Measurements from ENCODE around the gene LMBRD1. TPM values are rescaled to one million over a fixed set of nuclear protein-coding genes. Genes with fewer than 3 reads are reported as not detected.

The LMBRD1 gene
- total RNA-seq, 1 experiment from 2014 or later = 16.4 TPM

DNA sequence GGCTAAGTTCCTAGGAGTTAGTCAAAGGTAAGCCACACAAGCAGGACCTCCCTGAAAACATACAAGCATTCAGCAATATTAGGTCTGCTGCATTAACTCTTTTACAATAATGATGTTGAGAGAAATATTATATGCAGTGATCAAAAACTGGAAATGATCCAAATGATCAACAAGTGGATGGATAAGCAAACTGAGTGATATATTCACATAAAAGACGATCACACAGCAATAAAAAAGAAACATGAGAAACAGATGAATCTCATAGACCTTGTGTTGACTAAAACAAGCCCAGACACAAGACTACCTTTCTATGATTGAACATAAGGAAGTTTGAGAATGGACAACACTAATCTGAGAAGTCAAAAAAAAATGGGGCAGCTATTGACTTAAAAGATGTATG lies 39.9 kb downstream of the LMBRD1 start:
- Histone ChIP-seq H3K4me3 (no peak overlapping the region), H3K4me1 (replicated peaks) (no peaks in the 10 kb centered on the region), H3K27ac (no peak overlapping the region), H3K9me3 (replicated peaks) (no peaks in the 10 kb centered on the region), H3K27me3 (replicated peaks) (no peaks in the 10 kb centered on the region), H3K36me3 (no peaks in the 10 kb centered on the region)
- DNase-seq (ENCODE audit: low read depth in 1 of 2, low spot score in 2 of 2) = no peak

DNA sequence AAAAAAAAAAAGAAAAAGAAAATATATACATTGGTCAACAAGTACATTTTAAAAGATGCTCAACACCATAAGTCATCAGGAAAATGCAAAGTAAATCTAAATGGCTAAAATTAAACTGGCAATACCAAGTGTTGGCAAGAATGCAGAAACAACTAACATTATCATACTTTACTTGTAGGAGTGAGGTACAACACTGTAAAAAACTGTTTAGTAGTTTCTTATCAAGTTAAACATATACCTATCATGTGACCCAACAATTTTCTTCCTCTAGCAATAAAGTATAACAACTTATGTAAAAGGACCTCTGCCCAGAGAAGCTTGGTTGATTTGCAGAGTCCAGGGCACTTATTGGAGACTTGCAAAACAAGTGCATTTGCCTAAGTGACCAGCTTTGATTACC lies 40.4 kb downstream of the LMBRD1 start:
- no peaks in the 10 kb centered on the region for H3K36me3 ChIP-seq
- no peak overlapping the region for H3K4me3 ChIP-seq
- H3K27me3 ChIP-seq (replicated peaks) = no peaks in the 10 kb centered on the region
- no peaks in the 10 kb centered on the region for H3K9me3 ChIP-seq (replicated peaks)
- no peak overlapping the region for H3K27ac ChIP-seq
- DNase-seq (ENCODE audit: low read depth in 1 of 2, low spot score in 2 of 2) = no peak
- no peaks in the 10 kb centered on the region for H3K4me1 ChIP-seq (replicated peaks)

DNA sequence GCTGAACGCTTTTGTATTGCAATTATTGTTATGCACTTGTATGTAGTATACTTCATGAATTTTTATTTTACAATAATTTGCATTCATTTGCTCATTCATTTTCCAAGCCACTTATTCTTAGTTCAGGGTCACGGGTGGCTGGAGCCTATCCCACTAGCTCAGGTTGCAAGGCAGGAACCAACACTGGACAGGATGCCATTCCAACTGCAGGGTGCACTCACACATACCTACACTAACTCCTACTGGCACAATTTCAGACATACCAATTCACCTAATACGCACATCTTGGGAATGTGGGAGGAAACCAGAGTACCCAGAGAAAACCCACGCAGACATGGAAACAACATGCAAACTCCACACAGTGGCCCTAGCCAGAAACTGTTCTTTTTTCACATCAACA lies 61.8 kb downstream of the LMBRD1 start:
- Histone ChIP-seq H3K9me3 (replicated peaks) (no peaks in the 10 kb centered on the region), H3K4me3 (no peak overlapping the region), H3K27ac (no peak overlapping the region), H3K4me1 (replicated peaks) (no peaks in the 10 kb centered on the region), H3K27me3 (replicated peaks) (no peaks in the 10 kb centered on the region), H3K36me3 (no peaks in the 10 kb centered on the region)
- DNase-seq (ENCODE audit: low read depth in 1 of 2, low spot score in 2 of 2) = no peak

DNA sequence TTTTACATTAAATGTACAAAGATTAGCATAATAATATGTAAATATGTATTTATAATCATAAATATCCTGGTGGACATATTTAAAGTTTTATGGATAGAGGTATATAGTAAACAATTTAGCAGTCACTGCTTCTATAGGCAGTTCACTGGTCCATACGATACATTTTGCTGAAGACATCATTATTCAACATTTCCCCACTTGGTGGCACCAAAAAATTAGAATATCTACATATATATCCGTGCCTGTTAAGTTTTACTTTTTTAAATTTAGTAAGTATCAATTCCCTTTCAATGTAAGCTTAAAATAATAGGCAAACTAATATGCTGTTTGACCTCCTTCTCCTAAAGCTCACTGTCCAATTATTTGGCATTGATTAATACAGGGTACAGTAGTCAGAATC lies 64.2 kb downstream of the LMBRD1 start:
- no peaks in the 10 kb centered on the region for H3K4me1 ChIP-seq (replicated peaks)
- no peaks in the 10 kb centered on the region for H3K9me3 ChIP-seq (replicated peaks)
- H3K27me3 ChIP-seq (replicated peaks) = no peaks in the 10 kb centered on the region
- H3K27ac ChIP-seq = no peak overlapping the region
- H3K4me3 ChIP-seq = no peak overlapping the region
- DNase-seq (ENCODE audit: low read depth in 1 of 2, low spot score in 2 of 2) = no peak
- no peaks in the 10 kb centered on the region for H3K36me3 ChIP-seq

DNA sequence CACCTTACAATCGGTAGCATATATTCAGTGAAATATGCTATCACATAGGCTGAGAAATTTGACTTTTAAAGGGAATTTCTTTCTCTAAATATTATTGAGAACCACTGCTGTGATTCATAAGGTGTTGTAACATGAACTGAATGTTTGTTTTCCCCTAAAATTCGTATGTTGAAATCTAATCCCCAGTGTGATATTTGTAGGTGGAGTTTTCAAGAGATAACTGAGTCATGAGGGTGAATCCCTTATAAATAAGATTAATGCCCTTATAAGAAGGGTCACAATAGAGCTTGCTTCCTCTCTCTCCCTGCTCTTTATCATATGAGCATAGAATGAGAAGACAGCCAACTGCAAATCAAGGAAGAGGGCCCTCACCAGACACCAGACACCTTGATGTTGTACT lies 64.8 kb downstream of the LMBRD1 start:
- DNase-seq (ENCODE audit: low read depth in 1 of 2, low spot score in 2 of 2) = no peak
- Histone ChIP-seq H3K4me1 (replicated peaks) (no peaks in the 10 kb centered on the region), H3K36me3 (no peaks in the 10 kb centered on the region), H3K27ac (no peak overlapping the region), H3K9me3 (replicated peaks) (no peaks in the 10 kb centered on the region), H3K4me3 (no peak overlapping the region), H3K27me3 (replicated peaks) (no peaks in the 10 kb centered on the region)

DNA sequence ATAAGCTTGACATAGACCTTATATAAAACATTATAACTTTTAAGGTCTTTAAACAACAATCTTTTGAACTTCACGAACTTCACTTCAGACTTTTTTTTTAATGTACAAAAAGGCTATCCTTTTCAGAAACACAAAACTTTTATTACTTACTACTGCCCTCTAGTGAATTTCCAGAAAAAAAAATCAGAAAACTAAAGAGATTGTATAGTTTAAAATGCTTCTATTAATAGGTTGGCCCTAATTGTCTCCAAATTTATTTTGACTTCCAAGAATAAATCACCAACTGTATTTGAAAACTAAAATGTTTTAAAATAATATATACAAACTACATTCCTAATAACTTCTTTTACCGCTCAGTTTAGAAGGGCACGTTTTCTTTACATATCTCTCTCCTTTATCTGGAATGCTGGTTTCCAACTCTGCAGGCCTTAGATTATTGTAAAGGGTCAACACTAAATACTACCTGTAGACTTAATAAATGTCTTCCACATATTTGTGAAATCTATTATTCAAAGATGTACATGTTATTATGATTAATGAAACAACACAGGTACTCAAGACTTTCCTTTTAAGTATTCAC lies 66.8 kb downstream of the LMBRD1 start:
- Histone ChIP-seq H3K27ac (no peak overlapping the region), H3K4me1 (replicated peaks) (no peaks in the 10 kb centered on the region), H3K27me3 (replicated peaks) (no peaks in the 10 kb centered on the region), H3K9me3 (replicated peaks) (0 out of 2 replicates have a peak, but pooled peaks cover 3% of the 10 kb centered on the region), H3K4me3 (no peak overlapping the region), H3K36me3 (no peaks in the 10 kb centered on the region)
- DNase-seq (ENCODE audit: low read depth in 1 of 2, low spot score in 2 of 2) = no peak

DNA sequence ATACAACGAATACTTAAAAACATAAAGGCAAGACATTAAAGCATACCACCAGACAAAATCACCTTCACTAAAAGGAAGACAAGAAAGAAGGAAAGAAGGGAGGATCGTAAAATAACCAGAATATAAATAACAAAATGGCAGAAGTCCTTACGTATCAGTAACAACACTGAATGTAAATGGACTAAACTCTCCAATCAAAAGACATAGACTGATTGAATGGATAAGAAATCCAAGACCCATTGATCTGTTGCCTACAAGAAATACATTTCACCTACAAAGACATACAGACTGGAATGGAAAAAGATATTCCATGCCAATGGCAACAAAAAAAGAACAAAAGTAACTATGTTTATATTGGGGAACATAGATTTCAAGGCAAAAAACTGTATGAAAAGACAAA lies 74.1 kb downstream of the LMBRD1 start:
- no peaks in the 10 kb centered on the region for H3K4me1 ChIP-seq (replicated peaks)
- H3K27ac ChIP-seq = no peak overlapping the region
- no peak for DNase-seq (ENCODE audit: low read depth in 1 of 2, low spot score in 2 of 2)
- no peak overlapping the region for H3K4me3 ChIP-seq
- H3K9me3 ChIP-seq (replicated peaks) = 0 out of 2 replicates have a peak, but pooled peaks cover 3% of the 10 kb centered on the region
- H3K36me3 ChIP-seq = no peaks in the 10 kb centered on the region
- H3K27me3 ChIP-seq (replicated peaks) = no peaks in the 10 kb centered on the region

DNA sequence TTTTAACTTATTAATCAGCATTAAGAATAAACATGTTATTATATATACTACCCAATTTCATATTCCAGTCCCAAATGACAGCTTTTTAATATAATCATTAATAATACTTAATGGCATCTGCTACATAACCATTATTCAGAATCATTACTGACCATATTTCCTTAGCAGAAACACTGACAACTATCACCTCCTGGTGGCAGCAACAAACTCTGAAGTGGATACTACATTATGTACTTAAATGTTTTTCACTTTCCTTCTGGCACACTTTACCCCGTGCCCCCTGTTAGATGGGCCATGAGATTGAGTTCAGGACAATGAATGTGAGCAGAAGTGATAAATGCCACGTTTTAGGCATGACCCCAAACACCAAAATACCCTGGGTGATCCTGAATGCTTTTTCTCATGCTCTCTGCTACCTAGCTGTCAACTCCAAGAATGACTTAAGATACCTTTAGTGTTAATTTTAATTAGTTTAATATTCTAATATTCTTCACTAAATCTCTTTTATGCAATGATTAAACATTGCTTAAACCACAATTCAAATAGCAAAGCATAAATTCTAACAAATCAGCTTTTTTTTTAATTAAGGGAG lies 77.1 kb downstream of the LMBRD1 start:
- Histone ChIP-seq H3K27me3 (replicated peaks) (no peaks in the 10 kb centered on the region), H3K4me1 (replicated peaks) (no peaks in the 10 kb centered on the region), H3K4me3 (no peak overlapping the region), H3K9me3 (replicated peaks) (no peaks in the 10 kb centered on the region), H3K27ac (no peak overlapping the region), H3K36me3 (no peaks in the 10 kb centered on the region)
- no peak for DNase-seq (ENCODE audit: low read depth in 1 of 2, low spot score in 2 of 2)

DNA sequence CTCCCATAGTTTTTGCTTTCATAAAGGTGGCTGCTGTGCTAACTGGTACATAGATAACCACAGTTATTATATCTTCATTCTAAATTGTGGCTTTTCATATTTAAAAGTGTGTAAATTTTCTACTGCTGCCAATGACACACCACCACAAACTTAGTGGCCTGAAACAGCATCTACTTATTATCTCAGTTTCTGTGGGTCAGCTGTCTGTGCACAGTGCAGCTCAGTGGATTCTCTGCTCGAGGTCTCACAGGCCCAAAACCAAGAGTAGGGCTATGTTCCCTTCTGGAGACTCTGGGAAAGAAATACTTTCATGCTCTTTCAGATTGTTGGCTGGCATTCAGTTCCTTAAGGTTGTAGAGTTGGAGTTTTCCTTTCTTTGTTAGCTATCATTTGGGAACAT lies 90.1 kb downstream of the LMBRD1 start:
- Histone ChIP-seq H3K9me3 (replicated peaks) (no peaks in the 10 kb centered on the region), H3K4me1 (replicated peaks) (no peaks in the 10 kb centered on the region), H3K27me3 (replicated peaks) (no peaks in the 10 kb centered on the region), H3K36me3 (no peaks in the 10 kb centered on the region), H3K27ac (no peak overlapping the region), H3K4me3 (no peak overlapping the region)
- DNase-seq (ENCODE audit: low read depth in 1 of 2, low spot score in 2 of 2) = no peak

DNA sequence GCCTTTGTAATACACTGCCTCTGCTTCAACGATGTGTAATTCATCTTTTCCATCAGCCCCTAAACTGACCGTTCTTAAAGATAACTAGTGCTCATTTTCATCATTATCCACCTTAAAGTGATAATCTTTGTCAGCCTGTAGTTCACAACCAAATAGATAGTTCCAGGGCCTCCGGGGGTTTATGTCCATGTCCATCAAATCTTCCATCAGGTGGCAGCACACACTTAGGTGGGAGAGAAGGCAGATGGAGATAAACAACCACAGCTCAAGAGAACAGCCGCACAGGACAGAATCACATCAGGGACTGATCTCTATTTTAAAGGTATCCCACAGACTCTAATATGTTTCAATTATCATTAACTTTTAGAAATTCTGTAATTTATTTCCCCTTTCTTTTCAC lies 90.9 kb downstream of the LMBRD1 start:
- DNase-seq (ENCODE audit: low read depth in 1 of 2, low spot score in 2 of 2) = no peak
- H3K4me1 ChIP-seq (replicated peaks) = no peaks in the 10 kb centered on the region
- H3K27me3 ChIP-seq (replicated peaks) = no peaks in the 10 kb centered on the region
- H3K9me3 ChIP-seq (replicated peaks) = no peaks in the 10 kb centered on the region
- H3K27ac ChIP-seq = no peak overlapping the region
- H3K4me3 ChIP-seq = no peak overlapping the region
- H3K36me3 ChIP-seq = no peaks in the 10 kb centered on the region

DNA sequence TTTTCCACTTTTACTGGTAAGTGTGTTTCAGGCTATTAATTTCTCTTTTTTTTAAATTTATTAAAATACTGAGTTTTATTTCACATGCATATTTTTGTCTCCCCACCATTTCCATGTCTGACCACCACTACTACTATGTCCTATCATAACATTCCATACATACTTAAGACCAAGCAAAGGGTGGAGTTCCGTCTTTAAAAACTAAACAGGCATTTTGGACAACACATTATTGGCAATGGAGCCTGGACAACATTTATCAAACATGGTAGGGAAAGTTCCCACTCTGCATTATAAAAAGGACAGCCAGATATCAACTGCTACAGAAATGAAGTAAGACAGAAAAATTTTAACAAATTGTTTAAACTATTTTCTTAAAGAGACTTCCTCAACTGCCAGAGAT lies 91.9 kb downstream of the LMBRD1 start:
- peak in 1 of 2 experiments; percentile 6 for DNase-seq (ENCODE audit: low read depth in 1 of 2, low spot score in 2 of 2)
- Histone ChIP-seq H3K9me3 (replicated peaks) (no peaks in the 10 kb centered on the region), H3K36me3 (no peaks in the 10 kb centered on the region), H3K27ac (no peak overlapping the region), H3K4me3 (no peak overlapping the region), H3K27me3 (replicated peaks) (no peaks in the 10 kb centered on the region), H3K4me1 (replicated peaks) (no peaks in the 10 kb centered on the region)

DNA sequence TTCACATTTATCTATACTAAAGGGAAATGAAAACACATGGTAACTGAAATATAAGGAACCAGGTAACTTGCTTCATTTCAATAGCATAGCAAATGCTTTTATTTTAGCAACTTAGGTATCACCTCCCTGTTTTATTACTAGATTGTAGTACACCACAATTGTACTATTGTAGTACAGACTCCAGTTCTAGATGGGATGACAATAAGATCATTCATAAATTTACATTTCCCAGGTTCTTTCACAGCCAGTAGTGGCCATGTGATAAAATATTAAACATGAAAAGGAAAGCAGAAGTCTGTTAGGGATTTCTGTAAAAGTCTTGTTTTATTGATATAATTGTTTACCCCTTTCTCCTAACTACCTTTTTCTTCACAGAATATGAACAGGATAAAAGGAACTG lies 97.2 kb downstream of the LMBRD1 start:
- no peak overlapping the region for H3K27ac ChIP-seq
- no peaks in the 10 kb centered on the region for H3K9me3 ChIP-seq (replicated peaks)
- no peak overlapping the region for H3K4me3 ChIP-seq
- no peaks in the 10 kb centered on the region for H3K27me3 ChIP-seq (replicated peaks)
- DNase-seq (ENCODE audit: low read depth in 1 of 2, low spot score in 2 of 2) = no peak
- H3K4me1 ChIP-seq (replicated peaks) = no peaks in the 10 kb centered on the region
- no peaks in the 10 kb centered on the region for H3K36me3 ChIP-seq

DNA sequence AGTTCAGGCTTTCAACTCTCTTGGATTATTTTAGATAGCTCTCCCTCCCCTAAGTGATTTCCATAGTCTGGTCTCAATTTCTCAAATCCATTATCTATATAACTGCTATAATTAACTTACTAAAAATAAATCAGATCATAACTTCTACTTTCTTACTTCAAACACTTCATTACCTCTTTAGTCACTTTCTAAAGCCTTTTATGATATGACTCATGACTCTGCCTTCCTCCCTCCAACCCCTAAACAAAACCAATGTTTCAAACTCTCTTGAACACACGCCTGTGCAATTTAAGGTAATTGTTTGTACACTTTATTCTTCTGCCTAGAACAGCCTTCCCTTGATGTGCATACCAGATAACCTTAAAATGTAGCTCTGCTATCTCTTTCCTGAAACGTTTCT lies 100.5 kb downstream of the LMBRD1 start:
- DNase-seq (ENCODE audit: low read depth in 1 of 2, low spot score in 2 of 2) = no peak

DNA sequence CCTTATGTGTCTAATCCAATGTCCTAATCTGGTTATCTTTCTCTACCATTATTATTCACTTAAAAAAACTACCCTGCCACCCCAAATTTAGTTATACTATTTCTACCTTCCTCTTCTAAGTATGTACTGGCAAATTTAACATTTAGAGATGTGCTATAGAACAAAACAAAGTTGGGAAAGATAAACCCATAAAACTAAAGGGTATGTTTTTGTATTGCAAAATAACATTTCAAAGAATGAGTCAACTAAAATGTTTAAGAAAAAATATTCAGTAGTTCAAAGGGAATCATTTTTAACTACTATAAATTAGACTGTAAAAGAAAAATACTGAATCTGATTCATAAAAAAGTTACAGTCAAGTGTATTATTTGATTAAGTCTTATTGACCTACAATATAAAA lies 103.0 kb downstream of the LMBRD1 start:
- H3K36me3 ChIP-seq = no peaks in the 10 kb centered on the region
- no peak overlapping the region for H3K27ac ChIP-seq
- H3K4me1 ChIP-seq (replicated peaks) = no peaks in the 10 kb centered on the region
- DNase-seq (ENCODE audit: low read depth in 1 of 2, low spot score in 2 of 2) = no peak
- no peaks in the 10 kb centered on the region for H3K9me3 ChIP-seq (replicated peaks)
- H3K4me3 ChIP-seq = no peak overlapping the region
- no peaks in the 10 kb centered on the region for H3K27me3 ChIP-seq (replicated peaks)

More for the DNA sequence above, 100.5 kb downstream of the LMBRD1 start:
- Histone ChIP-seq H3K27me3 (replicated peaks) (no peaks in the 10 kb centered on the region), H3K4me3 (no peak overlapping the region), H3K27ac (no peak overlapping the region), H3K36me3 (no peaks in the 10 kb centered on the region), H3K9me3 (replicated peaks) (no peaks in the 10 kb centered on the region), H3K4me1 (replicated peaks) (no peaks in the 10 kb centered on the region)

DNA sequence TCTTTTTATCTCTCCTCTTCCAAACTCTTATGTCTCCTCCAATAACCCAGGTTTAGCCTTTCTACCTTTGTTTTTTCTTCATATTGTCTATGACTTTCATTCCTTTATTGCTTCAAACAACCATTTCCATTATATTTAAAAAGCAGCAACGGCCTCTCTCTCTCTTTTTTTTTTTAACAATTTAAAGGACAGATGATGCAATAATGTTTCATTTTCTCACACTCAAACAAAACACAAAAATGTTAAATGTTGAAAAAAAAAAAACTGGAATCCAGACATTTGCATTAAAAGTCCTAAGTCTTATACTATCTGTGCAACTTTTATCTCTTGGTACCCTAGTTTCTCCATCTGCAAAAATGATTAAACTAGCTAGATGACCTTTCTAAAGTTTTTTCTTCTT lies 105.8 kb downstream of the LMBRD1 start:
- DNase-seq (ENCODE audit: low read depth in 1 of 2, low spot score in 2 of 2) = no peak
- H3K27ac ChIP-seq = no peak overlapping the region

More for the DNA sequence above, 105.8 kb downstream of the LMBRD1 start:
- Histone ChIP-seq H3K36me3 (no peaks in the 10 kb centered on the region), H3K9me3 (replicated peaks) (no peaks in the 10 kb centered on the region), H3K4me1 (replicated peaks) (no peaks in the 10 kb centered on the region), H3K27me3 (replicated peaks) (no peaks in the 10 kb centered on the region), H3K4me3 (no peak overlapping the region)

Data from SJSA1 (cell line).